K562 (cell line): ENCODE data around the gene LSM8. TPM values are rescaled to one million over a fixed set of nuclear protein-coding genes. Genes with fewer than 3 reads are reported as not detected.

ENCODE experiments used
- ARID3B ChIP-seq: fragments of 250-450 bp; sonication (Bioruptor Pico); IDR thresholded peaks from 2 replicates; pipeline ENCODE4 v1.4.0; 2020; ENCODE audit warnings: borderline replicate concordance
- CCNT2 ChIP-seq: IDR thresholded peaks from 2 replicates; pipeline ENCODE4 v1.6.1; 2011; ENCODE audit warnings: borderline replicate concordance, low read depth, mild to moderate bottlenecking, moderate library complexity, mixed read lengths, low read length; ENCODE audit not compliant: insufficient read length; ENCODE audit errors: extremely low read depth
- CREB3L1 ChIP-seq: fragments of 450-650 bp; IDR thresholded peaks from 2 replicates; pipeline ENCODE4 v1.6.1; 2014; ENCODE audit warnings: low read depth, mild to moderate bottlenecking, moderate library complexity, borderline replicate concordance
- CREB5 ChIP-seq: fragments of 250-450 bp; sonication (Bioruptor Pico); IDR thresholded peaks from 2 replicates; pipeline ENCODE4 v1.5.0; 2020; ENCODE audit warnings: mild to moderate bottlenecking
- E2F5 ChIP-seq: sonication (generic); formaldehyde crosslinking; IDR thresholded peaks from 2 replicates; pipeline ENCODE4 v1.8.0; 2022; ENCODE audit warnings: mild to moderate bottlenecking, missing genetic modification reagents
- ELF4 ChIP-seq: fragments of 450-650 bp; formaldehyde crosslinking; IDR thresholded peaks from 2 replicates; pipeline ENCODE4 v1.4.0; 2022; ENCODE audit warnings: missing genetic modification characterization
- EP400 ChIP-seq: fragments of 450-650 bp; IDR thresholded peaks from 2 replicates; pipeline ENCODE4 v1.6.1; 2017; ENCODE audit warnings: antibody characterized with exemption, mild to moderate bottlenecking, moderate library complexity
- EZH2 ChIP-seq: IDR thresholded peaks from 2 replicates; pipeline ENCODE4 v1.6.1; 2012; ENCODE audit warnings: low read depth, mild to moderate bottlenecking, inconsistent platforms, low read length, borderline replicate concordance
- KDM5B ChIP-seq: fragments of 200-600 bp; sonication (generic); IDR thresholded peaks from 2 replicates; pipeline ENCODE4 v1.6.1; 2012; ENCODE audit warnings: low read depth, mild to moderate bottlenecking, moderate library complexity, low read length, control low read depth, inconsistent platforms; ENCODE audit not compliant: insufficient replicate concordance
- KLF1 ChIP-seq: fragments of 450-650 bp; IDR thresholded peaks from 2 replicates; pipeline ENCODE4 v1.6.1; 2016; ENCODE audit warnings: missing genetic modification characterization, missing compliant biosample characterization
- MCM3 ChIP-seq: fragments of 450-650 bp; IDR thresholded peaks from 2 replicates; pipeline ENCODE4 v1.6.1; 2016
- NCOA6 ChIP-seq: fragments of 450-650 bp; IDR thresholded peaks from 2 replicates; pipeline ENCODE4 v1.6.1; 2017; ENCODE audit warnings: mild to moderate bottlenecking
- NR3C1 ChIP-seq: sonication (generic); formaldehyde crosslinking; IDR thresholded peaks from 2 replicates; pipeline ENCODE4 v1.8.1; 2022; ENCODE audit warnings: missing genetic modification reagents
- RBM39 ChIP-seq: fragments of 200-400 bp; formaldehyde crosslinking; optimal IDR thresholded peaks from 2 replicates; pipeline ENCODE3; 2018; ENCODE audit warnings: low read depth, low read length
- TOE1 ChIP-seq, 2 experiments: fragments of 450-650 bp in 1 of 2; sonication (generic) in 1 of 2; formaldehyde crosslinking in 1 of 2; IDR thresholded peaks; 2 replicates each; pipeline versions ENCODE4 v1.7.1 to v1.8.0; 2016 to 2022; ENCODE audit warnings: borderline replicate concordance in 2 of 2, mild to moderate bottlenecking in 2 of 2, antibody characterized with exemption in 1 of 2, inconsistent platforms in 1 of 2, low read depth in 1 of 2, missing genetic modification reagents in 1 of 2, moderate library complexity in 1 of 2
- ZBTB34 ChIP-seq: fragments of 250-450 bp; sonication (Bioruptor Pico); IDR thresholded peaks from 2 replicates; pipeline ENCODE4 v1.8.0; 2021; ENCODE audit warnings: mild to moderate bottlenecking, moderate library complexity
- ZEB2 ChIP-seq: fragments of 450-650 bp; IDR thresholded peaks from 2 replicates; pipeline ENCODE4 v1.6.1; 2016
- ZNF12 ChIP-seq: sonication (generic); formaldehyde crosslinking; IDR thresholded peaks from 2 replicates; pipeline ENCODE4 v1.4.0; 2020; ENCODE audit warnings: mild to moderate bottlenecking, missing genetic modification reagents
- ZNF165 ChIP-seq: fragments of 250-450 bp; sonication (Bioruptor Pico); IDR thresholded peaks from 2 replicates; pipeline ENCODE4 v1.4.0; 2020; ENCODE audit warnings: borderline replicate concordance
- ZNF324 ChIP-seq: fragments of 250-450 bp; sonication (Bioruptor Pico); IDR thresholded peaks from 2 replicates; pipeline ENCODE4 v1.4.0; 2020; ENCODE audit warnings: mild to moderate bottlenecking
- ZNF583 ChIP-seq: fragments of 250-450 bp; sonication (Bioruptor Pico); IDR thresholded peaks from 2 replicates; pipeline ENCODE4 v1.4.0; 2020
- polyA plus RNA-seq, 8 experiments: library from polyadenylated mRNA; depleted of rRNA in 4 of 8; stranded (reverse) in 5 of 8; unstranded in 3 of 8; fragments of >200 nt; fragmentation: Nextera tagmentation in 2 of 8; fragmentation: Illumina TruSeq in 1 of 8; extraction: Ambion mirVana in 2 of 8; extraction: Trizol in 1 of 8; gene quantifications; 2 replicates each; pipeline versions ENCODE4 v1.2.1 to v1.2.3, GENCODE V29; 2011 to 2014; ENCODE audit warnings: inconsistent platforms in 1 of 8, missing spikeins in 1 of 8
- total RNA-seq, 7 experiments: library from RNA; depleted of rRNA in 6 of 7; stranded (reverse); fragments of >200 nt in 6 of 7; fragmentation: Illumina TruSeq in 2 of 7; extraction: Trizol in 2 of 7; gene quantifications; 2 replicates each; pipeline versions ENCODE4 v1.2.1 to v1.2.3, GENCODE V29; 2011 to 2021; ENCODE audit warnings: low replicate concordance in 1 of 7

The LSM8 gene
- total and polyA plus RNA-seq, 9 of the 15 experiments (the other 6 are each of a cell fraction or from before 2014, with no cell fraction given): 81.5 to 340 (median 180) TPM

- TF ChIP-seq ZNF12 (CRISPR knock-in tag) (0 out of 2 replicates have a peak, but pooled peaks have one; percentile 48), ZNF583 (CRISPR knock-in tag) (no peak), NR3C1 (CRISPR knock-in tag) (no peak), CREB5 (0 out of 2 replicates have a peak, but pooled peaks have one; percentile 64), ELF4 (peak; percentile 98), MCM3 (no peak), CCNT2 (peak; percentile 60), ZBTB34 (CRISPR knock-in tag) (no peak), EP400 (peak; percentile 90), TOE1 (IDR thresholded peaks at IDR 0.05; ENCODE audit: borderline replicate concordance) (peak; percentile 76), TOE1 (CRISPR knock-in tag; IDR thresholded peaks at IDR 0.05; ENCODE audit: borderline replicate concordance, low read depth) (0 out of 2 replicates have a peak, but pooled peaks have one; percentile 65), ZNF324 (CRISPR knock-in tag) (0 out of 2 replicates have a peak, but pooled peaks have one; percentile 19), ZEB2 (peak; percentile 60; the same call in 1 of the 2 replicates), CREB3L1 (peak; percentile 82), ARID3B (CRISPR knock-in tag) (no peak), RBM39 (peak; percentile 73), KLF1 (tag) (peak; percentile 54; the same call in 1 of the 2 replicates), NCOA6 (no peak), ZNF165 (no peak), E2F5 (CRISPR knock-in tag) (peak; percentile 67; the same call in 1 of the 2 replicates), EZH2 (no peak), KDM5B (peak; percentile 94)
Observed at GRCh38 chr7:118183786-118184564, at the start of gene LSM8 (continued).
